Nephron (organoid): ENCODE results near the gene FBXW8.

Experiments used
- H3K27ac Mint-ChIP-seq, 3 experiments: 2 replicates each; pipeline ENCODE4 v1.8.0; 2020; ENCODE audit warnings: mixed read lengths in 3 of 3, mild to moderate bottlenecking in 2 of 3, moderate library complexity in 1 of 3
- H3K27me3 Mint-ChIP-seq: 2 replicates; pipeline ENCODE4 v1.8.0; 2021; ENCODE audit warnings: low read depth, mild to moderate bottlenecking, moderate library complexity, mixed read lengths
- H3K36me3 Mint-ChIP-seq: 2 replicates; pipeline ENCODE4 v1.8.0; 2020; ENCODE audit warnings: low read depth, mixed read lengths
- H3K4me1 Mint-ChIP-seq: 2 replicates; pipeline ENCODE4 v1.8.0; 2020; ENCODE audit warnings: mixed read lengths
- H3K4me3 Mint-ChIP-seq, 3 experiments: 2 replicates each; pipeline ENCODE4 v1.8.0; 2020; ENCODE audit warnings: mild to moderate bottlenecking in 3 of 3, mixed read lengths in 3 of 3, moderate library complexity in 2 of 3
- H3K9me3 Mint-ChIP-seq: 2 replicates; pipeline ENCODE4 v1.8.0; 2020; ENCODE audit warnings: mixed read lengths
- TF ChIP-seq, protein P1 (sequence below), 3 experiments: fragments of 200-600 bp; sonication (generic); IDR thresholded peaks; one replicate each; pipeline ENCODE4 v1.5.0; 2021; ENCODE audit warnings: antibody characterized with exemption in 3 of 3; ENCODE audit not compliant: unreplicated experiment in 3 of 3

The FBXW8 gene

DNA sequence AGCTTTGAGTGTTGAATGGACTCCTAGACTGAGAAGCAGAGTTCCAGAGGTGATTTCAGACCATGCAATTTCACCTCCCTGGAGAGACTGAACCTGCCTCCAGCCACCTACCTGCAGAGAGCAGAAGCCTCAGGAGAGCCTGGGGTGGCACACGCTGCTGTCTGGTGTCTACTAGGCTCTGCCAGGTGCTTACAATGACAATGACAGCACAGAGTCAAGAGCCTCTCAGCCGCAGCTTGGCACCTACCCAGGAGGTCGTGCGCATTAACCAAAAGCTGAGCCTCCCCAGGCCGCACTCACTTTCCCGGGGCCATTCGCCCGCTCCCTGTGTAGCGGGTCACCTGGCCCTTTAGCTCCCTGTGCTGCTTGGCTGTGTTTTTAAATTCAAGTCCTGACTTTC, 125.3 kb downstream of the FBXW8 start:
- TF ChIP-seq, protein P1, sequence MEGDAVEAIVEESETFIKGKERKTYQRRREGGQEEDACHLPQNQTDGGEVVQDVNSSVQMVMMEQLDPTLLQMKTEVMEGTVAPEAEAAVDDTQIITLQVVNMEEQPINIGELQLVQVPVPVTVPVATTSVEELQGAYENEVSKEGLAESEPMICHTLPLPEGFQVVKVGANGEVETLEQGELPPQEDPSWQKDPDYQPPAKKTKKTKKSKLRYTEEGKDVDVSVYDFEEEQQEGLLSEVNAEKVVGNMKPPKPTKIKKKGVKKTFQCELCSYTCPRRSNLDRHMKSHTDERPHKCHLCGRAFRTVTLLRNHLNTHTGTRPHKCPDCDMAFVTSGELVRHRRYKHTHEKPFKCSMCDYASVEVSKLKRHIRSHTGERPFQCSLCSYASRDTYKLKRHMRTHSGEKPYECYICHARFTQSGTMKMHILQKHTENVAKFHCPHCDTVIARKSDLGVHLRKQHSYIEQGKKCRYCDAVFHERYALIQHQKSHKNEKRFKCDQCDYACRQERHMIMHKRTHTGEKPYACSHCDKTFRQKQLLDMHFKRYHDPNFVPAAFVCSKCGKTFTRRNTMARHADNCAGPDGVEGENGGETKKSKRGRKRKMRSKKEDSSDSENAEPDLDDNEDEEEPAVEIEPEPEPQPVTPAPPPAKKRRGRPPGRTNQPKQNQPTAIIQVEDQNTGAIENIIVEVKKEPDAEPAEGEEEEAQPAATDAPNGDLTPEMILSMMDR (IDR thresholded peaks at IDR 0.05; ENCODE audit: unreplicated experiment in 3 of 3), result no peak
- H3K36me3 Mint-ChIP-seq, result peaks cover 2% of the 10 kb centered on the region
- no peaks in the 10 kb centered on the region for H3K9me3 Mint-ChIP-seq
- H3K4me3 Mint-ChIP-seq, result no peak overlapping the region
- peaks cover 4% of the 10 kb centered on the region for H3K27me3 Mint-ChIP-seq
- H3K27ac Mint-ChIP-seq, result no peak overlapping the region
- peaks cover 40% of the 10 kb centered on the region for H3K4me1 Mint-ChIP-seq

DNA sequence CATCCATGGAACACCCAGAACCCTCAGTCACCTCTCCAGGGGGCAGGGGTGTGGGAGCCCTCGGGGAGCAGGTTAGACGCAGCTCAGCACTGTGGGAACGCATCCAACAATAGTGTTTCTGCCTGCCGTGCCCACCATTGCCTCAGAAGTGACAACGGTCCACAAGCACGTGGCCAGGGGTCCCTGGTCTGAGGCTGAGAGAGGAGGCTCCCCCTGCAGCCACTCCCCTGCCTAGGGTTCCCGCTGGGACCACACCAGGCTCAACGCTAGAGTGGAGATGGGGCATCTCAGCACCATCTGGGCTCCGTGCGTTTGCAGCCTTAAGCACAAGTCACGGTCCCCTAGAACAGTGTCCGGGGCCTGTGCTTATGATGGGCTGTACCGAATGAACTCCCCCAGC, 125.8 kb downstream of the FBXW8 start:
- H3K36me3 Mint-ChIP-seq, result no peaks in the 10 kb centered on the region
- H3K4me1 Mint-ChIP-seq, result peaks cover 37% of the 10 kb centered on the region
- peaks cover 7% of the 10 kb centered on the region for H3K27me3 Mint-ChIP-seq
- H3K4me3 Mint-ChIP-seq, result no peak overlapping the region
- no peak overlapping the region for H3K27ac Mint-ChIP-seq
- H3K9me3 Mint-ChIP-seq, result no peaks in the 10 kb centered on the region
- TF ChIP-seq, protein P1 (IDR thresholded peaks at IDR 0.05; ENCODE audit: unreplicated experiment in 3 of 3), result no peak

DNA sequence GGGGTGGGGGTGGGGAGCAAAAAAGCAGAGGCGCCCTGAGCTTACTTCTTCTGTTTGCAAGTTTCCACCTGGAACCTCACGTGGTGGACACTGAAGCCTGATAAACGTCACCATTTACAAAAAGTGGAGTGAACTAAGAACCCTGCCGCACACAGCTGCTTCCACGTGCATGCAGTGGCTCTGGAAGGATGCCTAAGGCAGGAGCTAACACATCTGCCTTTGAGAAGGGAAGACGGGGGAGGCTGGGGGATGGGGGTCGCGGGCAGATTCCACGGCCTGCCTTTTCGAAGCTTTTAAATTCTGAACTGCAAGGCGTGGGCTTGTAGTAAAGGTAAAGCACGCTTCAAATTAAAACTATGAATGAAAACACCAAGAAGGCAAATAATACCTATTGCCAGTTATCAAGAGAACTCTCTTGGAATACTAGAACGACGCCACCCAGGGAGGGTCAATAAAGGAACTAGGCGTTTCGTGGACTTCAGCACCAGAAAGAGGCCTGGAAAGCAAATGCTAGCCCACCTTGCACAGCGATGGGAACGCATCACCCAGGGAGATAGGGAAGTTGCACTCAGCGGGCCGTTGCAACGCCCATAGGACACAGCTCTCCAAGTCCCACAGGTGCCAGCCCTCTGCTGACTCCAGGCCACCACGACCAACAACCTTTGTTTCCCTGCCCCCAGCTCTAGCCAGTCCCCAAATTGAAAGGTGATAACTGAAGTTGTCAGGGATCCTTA, 126.7 kb downstream of the FBXW8 start:
- Mint-ChIP-seq H3K36me3 (no peaks in the 10 kb centered on the region), H3K4me1 (peaks cover 32% of the 10 kb centered on the region)
- TF ChIP-seq, protein P1 (IDR thresholded peaks at IDR 0.05; ENCODE audit: unreplicated experiment in 3 of 3), result no peak

DNA sequence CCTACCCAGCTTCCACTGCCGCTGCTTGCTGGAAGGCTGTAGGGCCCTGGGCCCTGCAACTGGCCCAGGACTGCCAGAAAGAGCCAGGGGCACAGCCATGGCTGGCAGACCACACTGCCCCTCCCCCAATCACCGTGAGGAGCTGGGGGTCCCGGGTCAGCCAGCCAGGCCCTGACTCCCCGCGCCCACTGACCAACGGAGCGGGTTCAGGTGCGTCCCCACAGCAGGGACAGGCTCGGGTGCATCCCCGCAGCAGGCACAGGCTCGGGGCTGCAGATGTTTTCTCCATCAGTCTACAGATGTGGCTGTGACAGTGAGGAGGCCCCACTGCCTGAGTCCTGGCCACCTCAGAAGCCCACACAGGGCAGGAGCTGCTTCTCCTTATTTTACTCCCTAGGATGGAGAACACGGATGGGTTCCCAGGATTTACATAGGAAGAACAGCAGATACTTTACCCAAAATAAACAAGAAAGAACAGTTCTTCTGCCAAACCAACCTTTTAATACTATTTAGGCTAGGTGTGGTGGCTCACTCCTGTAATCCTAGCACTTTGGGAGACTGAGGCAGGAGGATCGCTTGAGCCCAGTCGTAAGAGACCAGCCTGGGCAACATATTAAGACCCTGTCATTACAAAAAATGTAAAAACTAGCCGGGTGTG, 127.4 kb downstream of the FBXW8 start:
- peaks cover 12% of the 10 kb centered on the region for H3K27me3 Mint-ChIP-seq
- TF ChIP-seq, protein P1 (IDR thresholded peaks at IDR 0.05; ENCODE audit: unreplicated experiment in 3 of 3), result no peak
- H3K36me3 Mint-ChIP-seq, result no peaks in the 10 kb centered on the region
- no peaks in the 10 kb centered on the region for H3K9me3 Mint-ChIP-seq
- peaks cover 28% of the 10 kb centered on the region for H3K4me1 Mint-ChIP-seq
- H3K27ac Mint-ChIP-seq, result no peak overlapping the region
- H3K4me3 Mint-ChIP-seq, result no peak overlapping the region

More for the DNA sequence above, 126.7 kb downstream of the FBXW8 start:
- H3K27ac Mint-ChIP-seq, result peak overlapping the region; percentile 22 to 70 (median 53)
- no peaks in the 10 kb centered on the region for H3K9me3 Mint-ChIP-seq
- peaks cover 9% of the 10 kb centered on the region for H3K27me3 Mint-ChIP-seq
- no peak overlapping the region for H3K4me3 Mint-ChIP-seq

DNA sequence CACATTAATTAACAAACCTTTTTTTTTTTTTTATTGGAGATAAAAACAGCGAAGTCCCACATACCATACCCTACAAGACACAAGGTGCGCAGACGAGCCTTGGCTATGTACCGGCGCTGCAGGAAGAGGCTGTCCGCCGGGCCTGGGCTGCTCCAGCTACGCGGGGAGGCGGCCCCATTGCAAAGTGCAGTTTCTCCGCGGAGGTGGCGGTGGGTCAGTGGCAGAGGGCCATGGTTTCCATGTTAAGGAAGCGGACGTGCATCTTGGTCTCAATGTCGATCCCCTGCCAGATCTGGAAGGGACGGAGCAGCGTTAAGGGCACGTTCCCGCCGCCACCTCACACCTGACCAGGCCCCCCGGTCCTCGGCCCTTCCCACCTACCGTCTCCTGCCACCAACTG, 128.2 kb downstream of the FBXW8 start:
- H3K27me3 Mint-ChIP-seq, result peaks cover 12% of the 10 kb centered on the region
- TF ChIP-seq, protein P1 (IDR thresholded peaks at IDR 0.05; ENCODE audit: unreplicated experiment in 3 of 3), result no peak
- peaks cover 20% of the 10 kb centered on the region for H3K4me1 Mint-ChIP-seq
- no peak overlapping the region for H3K4me3 Mint-ChIP-seq
- H3K27ac Mint-ChIP-seq, result no peak overlapping the region
- H3K9me3 Mint-ChIP-seq, result no peaks in the 10 kb centered on the region
- H3K36me3 Mint-ChIP-seq, result no peaks in the 10 kb centered on the region
